Activated T-helper 1 cell treated with anti-CD3 and anti-CD28 coated beads, Interleukin-12 subunit alpha, Interleukin-12 subunit beta, Interleukin-2, Interleukin-4 antibody, amounts not matched to agents 30 ng/mL and 10 ng/mL and 1 ng/mL, durations not matched to agents 14 hours and 24 hours and 36 hours (primary cell): ENCODE results near the gene MTNR1A. TPM values are rescaled to one million over a fixed set of nuclear protein-coding genes. Genes with fewer than 3 reads are reported as not detected.
A peak's percentile ranks its signal among the peaks of the same experiment; 100 is the strongest.

Experiments
- DNase-seq: peaks from one replicate; pipeline ENCODE4 v3.0.0; 2021; ENCODE audit warnings: low spot score
- H3K27ac Mint-ChIP-seq: one replicate; pipeline ENCODE4 v1.8.0; 2021; ENCODE audit warnings: mild to moderate bottlenecking, mixed read lengths
- H3K27me3 Mint-ChIP-seq: one replicate; pipeline ENCODE4 v1.8.0; 2022; ENCODE audit warnings: mild to moderate bottlenecking, moderate library complexity, mixed read lengths; ENCODE audit not compliant: insufficient read depth
- H3K36me3 Mint-ChIP-seq: one replicate; pipeline ENCODE4 v1.8.0; 2021; ENCODE audit warnings: low read depth, mixed read lengths
- H3K4me1 Mint-ChIP-seq: one replicate; pipeline ENCODE4 v1.8.0; 2021; ENCODE audit warnings: low read depth, mixed read lengths
- H3K4me3 Mint-ChIP-seq: one replicate; pipeline ENCODE4 v1.8.0; 2021; ENCODE audit warnings: mild to moderate bottlenecking, moderate library complexity, mixed read lengths
- H3K9me3 Mint-ChIP-seq: one replicate; pipeline ENCODE4 v1.8.0; 2021; ENCODE audit warnings: mixed read lengths
- intact Hi-C: fragments of 100-400 bp; cut with micrococcal nuclease; formaldehyde crosslinking; loops from one replicate; pipeline ENCODE4 v1.15.1; 2024
- total RNA-seq: library from RNA; stranded (reverse); gene quantifications from 2 replicates; pipeline ENCODE4 v1.2.3, GENCODE V29; 2022

The MTNR1A gene
- total RNA-seq, 1 donor from 2014 or later, result not detected

DNA sequence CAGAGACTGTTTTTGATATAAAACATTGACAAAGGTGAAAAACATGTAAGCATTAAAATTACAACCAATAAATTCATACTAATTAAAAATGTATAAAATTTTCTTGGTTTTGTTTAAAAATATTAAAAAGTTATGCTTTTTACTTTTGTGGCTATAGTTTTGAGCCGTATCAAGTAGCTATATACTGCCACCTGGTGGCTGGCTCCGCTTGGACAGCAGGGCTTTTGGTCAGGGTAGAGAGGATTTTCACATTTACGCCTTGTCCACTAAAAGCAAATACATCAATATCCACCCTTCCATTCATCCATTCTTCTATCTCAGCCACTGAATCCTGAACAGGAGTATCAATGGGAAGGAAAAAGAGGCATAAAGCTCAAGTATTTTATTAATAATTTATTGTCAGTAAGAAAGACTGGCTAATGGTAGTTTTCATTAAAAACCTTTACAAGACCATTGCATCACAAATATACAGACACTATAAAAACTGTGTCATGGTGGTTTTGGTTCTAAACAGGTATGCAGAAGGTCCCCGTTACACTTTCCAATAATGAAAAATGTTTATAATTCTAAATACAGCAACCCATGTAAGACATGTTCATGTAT, 32.1 kb upstream of the MTNR1A start:
- no peaks in the 10 kb centered on the region for H3K27me3 Mint-ChIP-seq
- H3K9me3 Mint-ChIP-seq, result no peaks in the 10 kb centered on the region
- no peaks in the 10 kb centered on the region for H3K36me3 Mint-ChIP-seq
- intact Hi-C loops, result no loop called here
- H3K4me1 Mint-ChIP-seq, result no peaks in the 10 kb centered on the region
- no peak overlapping the region for H3K4me3 Mint-ChIP-seq
- DNase-seq, result peak; percentile 16
- no peak overlapping the region for H3K27ac Mint-ChIP-seq

DNA sequence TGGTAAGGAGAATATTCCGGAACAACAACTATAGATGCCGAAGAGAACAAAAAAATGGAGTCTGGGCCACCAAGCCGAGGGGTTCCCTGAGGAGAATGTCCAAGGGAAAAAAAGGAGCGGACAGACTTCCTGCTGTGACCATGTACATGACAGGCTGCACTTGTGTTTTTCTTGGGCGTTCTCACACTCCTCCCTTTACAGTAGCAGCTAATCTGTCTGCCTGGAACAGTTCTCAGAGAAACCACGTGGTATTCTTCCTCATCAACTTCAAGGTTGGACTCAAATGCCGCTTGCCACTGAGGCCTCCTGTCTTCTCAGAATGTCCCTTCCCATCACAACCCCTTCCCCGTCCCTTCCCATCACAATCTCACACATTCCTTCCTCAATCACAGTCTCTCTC, 30.8 kb upstream of the MTNR1A start:
- Mint-ChIP-seq H3K27ac (no peak overlapping the region), H3K4me3 (no peak overlapping the region), H3K27me3 (no peaks in the 10 kb centered on the region), H3K36me3 (no peaks in the 10 kb centered on the region), H3K4me1 (no peaks in the 10 kb centered on the region), H3K9me3 (no peaks in the 10 kb centered on the region)
- DNase-seq, result no peak
- intact Hi-C loops, result no loop called here

DNA sequence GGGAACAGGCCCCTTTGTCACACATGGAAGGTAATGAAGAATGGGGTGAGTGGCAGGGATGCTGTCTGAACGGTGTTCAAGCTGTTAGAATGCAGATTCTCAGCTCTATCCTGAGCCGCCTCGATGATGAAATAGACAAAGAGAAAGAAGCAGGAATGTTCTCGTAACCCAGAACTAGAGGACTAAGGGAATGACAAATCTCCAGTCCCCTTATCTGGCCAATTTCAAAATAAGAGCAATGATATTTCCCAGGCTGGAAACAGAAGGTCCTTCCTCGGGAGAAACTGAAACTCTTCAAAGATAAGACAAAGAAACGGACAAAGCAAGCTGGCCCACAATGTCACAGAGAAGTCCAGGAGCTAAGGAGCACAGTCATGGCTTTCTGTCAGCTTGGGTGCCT, 29.5 kb upstream of the MTNR1A start:
- DNase-seq, result no peak
- H3K9me3 Mint-ChIP-seq, result no peaks in the 10 kb centered on the region
- H3K27me3 Mint-ChIP-seq, result no peaks in the 10 kb centered on the region
- H3K4me1 Mint-ChIP-seq, result no peaks in the 10 kb centered on the region
- no peak overlapping the region for H3K27ac Mint-ChIP-seq
- no peaks in the 10 kb centered on the region for H3K36me3 Mint-ChIP-seq
- intact Hi-C loops, result no loop called here
- no peak overlapping the region for H3K4me3 Mint-ChIP-seq

DNA sequence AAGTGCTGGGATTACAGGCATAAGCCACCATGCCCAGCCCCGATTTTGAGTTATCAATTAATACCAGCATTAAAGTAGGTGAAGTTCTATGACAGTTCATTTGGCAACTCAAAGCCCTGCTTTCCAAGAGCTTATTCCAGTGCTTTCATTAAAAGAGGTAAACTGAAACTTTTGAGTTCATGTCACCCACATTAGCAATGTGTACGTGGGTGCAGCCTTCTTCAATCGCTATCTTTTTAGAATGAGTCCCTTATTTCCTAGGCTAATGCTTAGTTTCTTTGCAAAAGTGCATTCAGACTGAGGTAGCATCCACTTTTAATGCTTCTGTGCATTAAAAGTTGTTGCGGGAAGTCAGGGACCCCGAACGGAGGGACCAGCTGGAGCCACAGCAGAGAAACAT, 26.1 kb upstream of the MTNR1A start:
- H3K4me1 Mint-ChIP-seq, result no peaks in the 10 kb centered on the region
- no peaks in the 10 kb centered on the region for H3K36me3 Mint-ChIP-seq
- no peak overlapping the region for H3K4me3 Mint-ChIP-seq
- H3K9me3 Mint-ChIP-seq, result no peaks in the 10 kb centered on the region
- intact Hi-C loops, result no loop called here
- DNase-seq, result no peak
- peaks cover 3% of the 10 kb centered on the region for H3K27me3 Mint-ChIP-seq
- no peak overlapping the region for H3K27ac Mint-ChIP-seq

DNA sequence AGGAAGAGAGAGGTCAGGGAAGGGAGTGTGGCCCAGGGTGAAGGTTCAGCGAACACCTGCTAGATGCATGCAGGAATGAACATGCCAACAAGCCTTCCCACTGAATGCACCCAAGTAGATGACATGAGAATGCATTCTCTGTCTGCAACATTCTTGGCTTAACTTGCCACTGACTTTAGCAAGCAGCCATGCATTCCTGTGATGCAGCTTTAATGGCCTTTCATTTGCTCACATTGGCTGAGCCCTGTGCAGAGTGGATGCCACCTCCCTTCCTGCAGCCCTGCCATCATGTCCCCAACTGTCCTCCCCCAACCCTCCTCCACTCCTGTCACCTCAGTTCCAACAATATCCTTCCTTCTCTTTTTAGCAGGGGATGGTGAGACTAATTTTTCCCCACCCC, 25.3 kb upstream of the MTNR1A start:
- Mint-ChIP-seq H3K27ac (no peak overlapping the region), H3K9me3 (no peaks in the 10 kb centered on the region), H3K36me3 (no peaks in the 10 kb centered on the region), H3K4me1 (no peaks in the 10 kb centered on the region), H3K4me3 (no peak overlapping the region), H3K27me3 (peaks cover 3% of the 10 kb centered on the region)
- no peak for DNase-seq
- intact Hi-C loops, result no loop called here

DNA sequence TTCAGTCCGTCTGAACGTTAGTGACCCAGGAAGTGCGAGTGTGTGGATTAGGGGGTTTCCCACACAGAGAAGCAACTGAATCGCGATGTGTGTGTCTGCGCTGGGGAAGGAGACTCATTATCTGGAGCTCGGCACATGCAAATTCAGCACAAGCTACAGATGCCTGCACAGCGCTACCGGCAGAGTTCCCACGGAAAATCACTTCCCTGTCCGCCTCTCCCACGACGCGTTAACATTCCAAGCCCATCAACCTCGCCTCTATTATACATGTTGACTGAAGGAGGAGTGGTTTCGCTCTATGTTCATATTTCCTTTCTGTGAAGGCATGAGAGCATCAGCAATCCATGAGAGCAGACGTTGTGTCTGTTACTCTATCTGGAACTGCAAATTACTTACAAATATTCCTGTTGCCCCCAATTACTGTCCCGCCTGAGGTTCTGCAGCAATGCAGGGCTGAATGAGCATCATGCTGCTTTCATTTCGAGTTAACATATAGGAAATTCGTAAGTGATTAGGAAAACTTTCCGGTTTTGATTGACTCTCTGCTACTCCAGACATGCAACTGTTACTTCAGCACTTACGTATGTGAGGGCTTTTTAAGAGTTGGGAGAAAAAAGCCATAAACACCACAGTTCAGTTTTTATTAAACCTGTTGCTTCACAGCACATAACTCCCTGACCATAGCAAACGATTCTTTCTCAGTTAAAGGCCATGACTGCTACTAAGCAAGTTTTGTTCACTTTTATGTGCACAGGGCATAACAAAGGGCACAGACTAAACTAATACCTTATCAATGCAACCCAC, 15.0 kb upstream of the MTNR1A start:
- H3K27me3 Mint-ChIP-seq, result no peaks in the 10 kb centered on the region
- H3K27ac Mint-ChIP-seq, result no peak overlapping the region
- intact Hi-C loops, result no loop called here
- no peaks in the 10 kb centered on the region for H3K36me3 Mint-ChIP-seq
- no peak overlapping the region for H3K4me3 Mint-ChIP-seq
- no peaks in the 10 kb centered on the region for H3K9me3 Mint-ChIP-seq
- no peak for DNase-seq
- no peaks in the 10 kb centered on the region for H3K4me1 Mint-ChIP-seq

DNA sequence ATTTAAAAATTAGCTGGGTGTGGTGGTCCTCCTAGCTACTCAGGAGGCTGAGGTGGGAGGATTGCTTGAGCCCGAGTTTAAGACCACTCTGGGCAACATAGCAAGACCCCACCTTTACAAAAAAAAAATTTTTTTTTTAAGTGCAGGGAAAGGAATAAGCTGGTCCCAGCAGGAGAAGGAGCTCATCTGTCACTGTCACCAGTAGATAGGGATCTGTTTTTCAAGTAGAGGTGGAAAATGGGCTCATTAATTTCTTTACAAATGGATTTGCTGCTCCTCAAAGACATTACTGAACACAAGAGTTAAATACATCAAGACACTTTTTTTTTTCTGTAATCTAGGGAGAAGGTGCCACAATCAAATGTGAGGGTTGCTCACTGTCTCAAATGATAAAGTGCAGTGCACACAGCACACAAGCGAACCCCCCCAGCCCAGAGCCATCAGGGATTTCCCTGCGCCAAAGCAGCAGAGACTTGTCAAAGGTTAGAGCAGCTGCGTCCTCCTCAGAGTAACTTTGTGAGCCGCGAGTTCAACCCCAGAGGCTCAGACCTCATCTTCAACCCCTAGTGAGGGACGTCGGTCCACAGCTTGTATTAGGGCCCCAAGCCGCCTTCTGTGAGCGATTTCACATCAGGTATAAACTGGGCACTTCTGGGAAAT, 14.3 kb upstream of the MTNR1A start:
- no peak overlapping the region for H3K4me3 Mint-ChIP-seq
- intact Hi-C loops, result no loop called here

DNA sequence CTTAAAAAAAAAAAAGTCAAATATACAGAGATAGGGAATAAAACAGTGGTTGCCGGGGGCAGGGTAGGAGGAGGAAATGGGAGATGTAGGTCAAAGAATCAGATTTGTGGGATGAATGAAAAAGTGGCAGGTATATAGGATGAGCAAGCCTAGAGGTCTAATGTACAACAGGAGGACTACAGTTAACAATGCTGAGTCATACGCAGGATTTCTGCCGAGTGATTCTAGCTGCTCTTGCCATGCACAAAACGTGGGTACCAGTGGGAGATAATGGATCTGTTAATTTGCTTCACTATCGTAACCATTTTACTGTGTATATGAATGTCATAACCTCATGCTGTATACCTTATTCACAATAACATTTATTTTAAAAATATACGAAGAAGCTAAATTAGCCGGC, 10.7 kb upstream of the MTNR1A start:
- Mint-ChIP-seq H3K9me3 (no peaks in the 10 kb centered on the region), H3K36me3 (no peaks in the 10 kb centered on the region), H3K27ac (no peak overlapping the region), H3K4me3 (no peak overlapping the region), H3K27me3 (no peaks in the 10 kb centered on the region), H3K4me1 (no peaks in the 10 kb centered on the region)
- intact Hi-C loops, result no loop called here
- DNase-seq, result no peak

More for the DNA sequence above, 14.3 kb upstream of the MTNR1A start:
- Mint-ChIP-seq H3K27ac (no peak overlapping the region), H3K9me3 (no peaks in the 10 kb centered on the region), H3K27me3 (no peaks in the 10 kb centered on the region), H3K4me1 (no peaks in the 10 kb centered on the region), H3K36me3 (no peaks in the 10 kb centered on the region)
- DNase-seq, result no peak

DNA sequence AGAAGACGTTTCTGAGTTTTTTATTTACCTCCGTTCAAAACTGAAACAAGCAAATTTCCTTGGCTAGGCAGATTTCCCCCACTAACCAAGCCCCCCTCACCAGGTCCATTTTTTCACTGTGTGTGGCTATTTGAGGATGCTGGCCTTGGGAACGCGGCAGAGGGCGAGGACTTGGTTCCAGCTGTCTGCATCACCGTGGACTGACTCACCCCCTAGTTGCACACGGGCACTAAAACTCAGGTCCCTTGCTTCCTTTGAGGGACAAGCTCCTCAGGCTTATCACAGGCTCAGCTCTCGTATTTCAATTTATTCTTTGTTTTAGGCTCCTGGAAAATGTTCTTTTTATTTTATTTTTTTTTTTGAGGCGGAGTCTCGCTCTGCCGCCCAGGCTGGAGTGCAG, 8.4 kb upstream of the MTNR1A start:
- no peak for DNase-seq
- Mint-ChIP-seq H3K4me3 (no peak overlapping the region), H3K27ac (no peak overlapping the region), H3K36me3 (no peaks in the 10 kb centered on the region), H3K4me1 (no peaks in the 10 kb centered on the region), H3K27me3 (no peaks in the 10 kb centered on the region), H3K9me3 (no peaks in the 10 kb centered on the region)
- intact Hi-C loops, result no loop called here

DNA sequence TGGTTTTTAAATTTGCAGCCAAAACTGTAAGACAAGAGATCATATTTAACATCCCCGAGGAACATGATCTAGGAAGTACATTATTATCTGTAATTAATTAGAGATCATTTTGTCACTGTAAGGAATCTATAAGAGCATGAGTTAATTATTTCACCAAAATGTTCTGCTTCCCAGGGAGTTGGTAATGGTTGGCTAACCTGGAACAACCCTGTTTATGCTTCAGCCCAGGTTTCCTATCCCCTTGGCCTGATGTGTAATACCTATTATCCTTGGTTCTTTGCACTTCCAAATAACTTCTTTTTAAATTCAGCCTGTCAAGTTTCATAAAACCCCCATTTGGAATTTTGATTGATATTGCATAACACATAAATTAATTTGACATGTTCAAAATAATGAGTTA, 6.4 kb upstream of the MTNR1A start:
- H3K9me3 Mint-ChIP-seq, result no peaks in the 10 kb centered on the region
- intact Hi-C loops, result no loop called here
- no peak overlapping the region for H3K27ac Mint-ChIP-seq
- no peak overlapping the region for H3K4me3 Mint-ChIP-seq
- no peak for DNase-seq
- no peaks in the 10 kb centered on the region for H3K4me1 Mint-ChIP-seq
- H3K36me3 Mint-ChIP-seq, result no peaks in the 10 kb centered on the region
- no peaks in the 10 kb centered on the region for H3K27me3 Mint-ChIP-seq

DNA sequence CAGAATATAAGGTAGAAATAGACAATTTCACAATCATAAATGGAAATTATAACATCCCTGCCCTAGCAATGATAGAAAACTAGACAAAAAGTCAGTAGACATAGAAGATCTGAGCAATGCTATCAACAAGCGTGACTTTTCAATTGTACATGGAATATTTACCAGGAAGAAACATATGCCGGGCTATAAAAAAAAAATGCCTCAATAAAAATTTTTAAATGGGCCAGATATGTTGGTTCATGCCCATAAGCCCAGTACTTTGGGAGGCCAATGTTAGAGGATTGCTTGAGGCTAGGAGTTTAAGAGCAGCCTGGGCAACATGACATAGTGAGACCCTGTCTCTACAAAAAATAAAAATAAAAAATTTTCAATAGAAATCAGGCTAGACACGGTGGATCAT, 5.3 kb upstream of the MTNR1A start:
- H3K9me3 Mint-ChIP-seq, result no peaks in the 10 kb centered on the region
- no peak for DNase-seq
- peaks cover 3% of the 10 kb centered on the region for H3K27me3 Mint-ChIP-seq
- intact Hi-C loops, result no loop called here
- no peak overlapping the region for H3K4me3 Mint-ChIP-seq
- no peak overlapping the region for H3K27ac Mint-ChIP-seq
- H3K36me3 Mint-ChIP-seq, result no peaks in the 10 kb centered on the region
- H3K4me1 Mint-ChIP-seq, result no peaks in the 10 kb centered on the region

DNA sequence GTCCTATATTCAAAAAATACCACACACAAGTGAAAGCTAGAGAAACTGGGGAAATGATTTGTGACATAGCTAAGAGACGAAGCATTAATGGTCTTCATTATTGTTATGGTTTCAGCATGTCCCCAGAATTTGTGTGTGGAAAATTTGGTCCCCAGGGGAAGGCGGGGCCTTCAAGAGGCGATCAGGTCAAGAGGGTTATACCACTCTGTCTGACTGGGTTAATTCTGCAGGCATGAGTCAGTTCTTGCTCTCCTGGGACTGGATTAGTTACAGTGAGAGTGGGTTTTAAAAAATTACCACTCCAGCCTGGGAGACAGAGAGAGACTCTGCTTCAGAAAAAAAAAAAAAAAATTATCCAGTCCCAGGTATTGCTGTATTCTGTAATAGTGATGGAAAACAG, 2.1 kb upstream of the MTNR1A start:
- intact Hi-C loops, result no loop called here
- no peak overlapping the region for H3K27ac Mint-ChIP-seq
- no peaks in the 10 kb centered on the region for H3K9me3 Mint-ChIP-seq
- H3K27me3 Mint-ChIP-seq, result peaks cover 14% of the 10 kb centered on the region
- H3K4me1 Mint-ChIP-seq, result no peaks in the 10 kb centered on the region
- no peak overlapping the region for H3K4me3 Mint-ChIP-seq
- DNase-seq, result no peak
- no peaks in the 10 kb centered on the region for H3K36me3 Mint-ChIP-seq

DNA sequence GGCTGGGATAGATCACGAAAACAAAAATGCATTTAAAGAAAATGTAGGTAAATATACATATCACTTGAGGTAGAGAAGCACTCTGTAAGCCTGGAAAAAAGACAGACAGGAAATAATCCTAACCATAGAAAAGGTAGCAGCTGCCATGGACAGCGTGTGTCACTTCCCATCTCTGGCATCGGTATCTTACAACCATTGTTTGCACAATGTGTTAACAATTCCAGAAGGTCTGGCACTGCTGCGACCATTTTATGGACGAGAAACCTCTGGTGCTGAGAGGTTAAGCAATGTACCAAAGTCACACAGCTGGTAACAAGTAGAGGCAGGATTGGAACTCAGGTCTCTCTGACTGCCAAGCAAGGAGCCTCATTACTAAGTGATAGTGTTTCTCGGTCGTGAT, 1.7 kb upstream of the MTNR1A start:
- Mint-ChIP-seq H3K4me3 (no peak overlapping the region), H3K36me3 (no peaks in the 10 kb centered on the region), H3K27me3 (peaks cover 14% of the 10 kb centered on the region), H3K27ac (no peak overlapping the region), H3K9me3 (no peaks in the 10 kb centered on the region), H3K4me1 (no peaks in the 10 kb centered on the region)
- intact Hi-C loops, result no loop called here
- no peak for DNase-seq
